T-helper 17 cell (primary cell): ENCODE data around the gene FEN1. TPM values are rescaled to one million over a fixed set of nuclear protein-coding genes. Genes with fewer than 3 reads are reported as not detected.

Source experiments
- ATAC-seq: fragments of 150-1000 bp; cut with Tn5 transposase; 2 replicates; pipeline ENCODE4 v1.10.0; 2021; ENCODE audit warnings: mild to moderate bottlenecking, moderate library complexity
- DNase-seq, 3 donors: peaks; one replicate each; pipeline versions ENCODE4 v3.0.0 to v3.0.0-alpha.2; 2020 to 2021
- H3K9me3 ChIP-seq: one replicate; pipeline ENCODE4 v1.7.0; 2013; ENCODE audit warnings: low read length, mild to moderate bottlenecking; ENCODE audit not compliant: control insufficient read depth, poor library complexity, severe bottlenecking
- H3K27ac Mint-ChIP-seq: one replicate; pipeline ENCODE4 v1.8.0; 2022; ENCODE audit warnings: mild to moderate bottlenecking, moderate library complexity, mixed read lengths
- H3K27me3 Mint-ChIP-seq: one replicate; pipeline ENCODE4 v1.8.0; 2022; ENCODE audit warnings: mixed read lengths
- H3K36me3 Mint-ChIP-seq: one replicate; pipeline ENCODE4 v1.8.0; 2022; ENCODE audit warnings: low read depth, mixed read lengths
- H3K4me1 Mint-ChIP-seq: one replicate; pipeline ENCODE4 v1.8.0; 2022; ENCODE audit warnings: mild to moderate bottlenecking, mixed read lengths
- H3K4me3 Mint-ChIP-seq: one replicate; pipeline ENCODE4 v1.8.0; 2022; ENCODE audit warnings: mild to moderate bottlenecking, moderate library complexity, mixed read lengths
- total RNA-seq, 4 donors: library from RNA in 2 of 4; stranded (reverse) in 2 of 4; gene quantifications; one replicate each; pipeline ENCODE4 v1.2.3 and lab custom pipeline; 2022 to 2026

Gene FEN1
- total RNA-seq, 2 donors from 2014 or later = 9.7 to 13.0 TPM

DNA sequence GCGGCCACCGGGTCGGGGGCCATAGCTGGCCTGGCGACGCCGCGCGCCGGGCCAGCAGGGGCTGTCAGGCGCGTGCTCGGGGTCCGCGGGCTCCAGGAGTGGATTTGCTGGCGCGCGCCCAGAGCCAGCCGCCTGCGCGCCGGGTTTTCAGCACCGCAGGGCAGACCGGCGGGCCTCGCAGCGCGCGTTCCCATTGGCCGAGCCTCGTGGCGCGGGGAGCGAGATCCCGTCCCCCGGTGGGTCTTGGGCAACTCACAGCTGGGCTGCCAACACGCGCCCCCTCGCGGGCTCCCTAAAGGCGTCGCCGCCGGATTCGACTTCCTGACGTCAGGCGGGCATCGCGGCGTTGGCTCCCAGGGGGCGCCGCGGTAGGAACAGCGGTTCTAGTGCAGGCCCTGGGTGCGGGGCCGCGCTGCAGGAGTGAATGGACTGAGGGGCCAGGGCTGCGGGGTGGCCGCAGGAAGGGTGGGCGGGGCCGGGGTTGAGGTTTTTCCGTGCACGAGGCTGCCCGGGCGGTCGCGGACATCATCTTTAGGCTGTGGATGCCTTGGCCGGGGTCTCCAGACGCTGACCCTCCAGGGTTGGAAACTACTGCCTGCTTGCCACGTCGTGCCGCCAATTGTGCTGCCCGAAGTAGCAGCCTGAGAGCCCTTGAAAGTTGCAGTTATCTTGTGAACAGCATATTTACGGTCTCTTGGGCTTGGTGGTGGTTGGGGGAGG lies 24.2 kb downstream of the FEN1 start, which contains the start of gene FADS1:
FADS1 (minus strand) TSS at position 268 of the 720 bp plus-strand sequence; CDS start at position 194, 74 bp downstream.
- Mint-ChIP-seq H3K4me1 (peaks cover 17% of the 10 kb centered on the region), H3K4me3 (peak within 1 kb of the TSS; percentile 95), H3K27me3 (peaks cover 4% of the 10 kb centered on the region), H3K36me3 (no peaks in the 10 kb centered on the region), H3K27ac (peak within 1 kb of the TSS; percentile 85)
- DNase-seq (peak; percentile 51 to 58 (median 56)), ATAC-seq (peak; percentile 70)
- no peaks in the 10 kb centered on the region for H3K9me3 ChIP-seq

DNA sequence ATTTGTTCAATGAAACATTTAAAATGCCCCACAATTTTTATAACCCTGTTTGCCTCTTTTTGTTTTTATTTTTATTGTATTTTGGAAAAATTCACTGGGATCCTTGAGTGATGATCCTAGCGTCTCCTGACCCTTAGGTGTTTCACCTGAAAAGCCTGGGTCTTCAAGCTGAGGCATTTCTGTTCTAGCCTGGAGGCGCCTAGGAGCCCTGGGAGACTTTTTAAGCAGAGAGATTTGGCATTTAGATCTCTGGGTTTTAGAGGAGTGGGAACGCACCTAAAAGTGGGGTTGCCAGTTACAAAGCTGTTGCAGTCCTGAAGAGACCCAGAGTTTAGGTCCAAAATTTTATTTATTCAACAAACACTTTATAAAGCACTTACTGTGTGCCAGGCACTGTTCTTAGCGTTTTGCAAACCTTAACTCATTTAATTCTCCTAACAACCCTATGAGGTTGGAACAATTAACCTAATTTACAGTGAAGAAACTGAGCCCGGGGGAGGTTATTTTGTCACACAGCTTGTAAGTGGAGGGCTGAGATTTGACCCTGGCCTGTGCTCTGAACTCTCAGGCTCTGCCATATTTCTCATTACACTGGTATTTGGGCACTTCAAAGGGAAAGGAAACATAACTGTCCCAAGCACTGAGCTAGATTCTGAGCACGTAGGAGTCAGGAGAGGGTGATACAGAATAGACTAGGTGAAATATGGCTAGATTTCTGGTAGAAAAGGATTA lies 24.9 kb downstream of the FEN1 start:
- peaks cover 17% of the 10 kb centered on the region for H3K4me1 Mint-ChIP-seq
- no peak overlapping the region for H3K27ac Mint-ChIP-seq
- H3K36me3 Mint-ChIP-seq = no peaks in the 10 kb centered on the region
- H3K4me3 Mint-ChIP-seq = peak overlapping the region; percentile 95
- DNase-seq (no peak), ATAC-seq (no peak)
- no peaks in the 10 kb centered on the region for H3K9me3 ChIP-seq
- H3K27me3 Mint-ChIP-seq = peaks cover 4% of the 10 kb centered on the region

- no peaks in the 10 kb centered on the region for H3K27me3 Mint-ChIP-seq
- no peaks in the 10 kb centered on the region for H3K36me3 Mint-ChIP-seq
- no peak overlapping the region for H3K27ac Mint-ChIP-seq
- ATAC-seq = no peak
- no peak overlapping the region for H3K4me3 Mint-ChIP-seq
- H3K9me3 ChIP-seq = no peaks in the 10 kb centered on the region
- DNase-seq = no peak
- peaks cover 10% of the 10 kb centered on the region for H3K4me1 Mint-ChIP-seq
These were observed 27.5 kb downstream of the FEN1 start for GRCh38 chr11:61820174-61820573.

GRCh38 chr11:61826930-61827570 lies 34.3 kb downstream of the FEN1 start:
- Mint-ChIP-seq H3K36me3 (peaks cover 4% of the 10 kb centered on the region), H3K27me3 (peaks cover 16% of the 10 kb centered on the region), H3K27ac (peak overlapping the region; percentile 29), H3K4me1 (peaks cover 27% of the 10 kb centered on the region), H3K4me3 (peak overlapping the region; percentile 91)
- no peaks in the 10 kb centered on the region for H3K9me3 ChIP-seq
- peak; percentile 7 for ATAC-seq
- DNase-seq = no peak

- peaks cover 31% of the 10 kb centered on the region for H3K4me1 Mint-ChIP-seq
- no peaks in the 10 kb centered on the region for H3K9me3 ChIP-seq
- ATAC-seq (peak; percentile 90), DNase-seq (peak; percentile 30 to 71 (median 39))
- H3K27me3 Mint-ChIP-seq = peaks cover 16% of the 10 kb centered on the region
- H3K4me3 Mint-ChIP-seq = peak within 1 kb of the TSS; percentile 91
- H3K36me3 Mint-ChIP-seq = peaks cover 4% of the 10 kb centered on the region
- H3K27ac Mint-ChIP-seq = peak within 1 kb of the TSS; percentile 78
These were observed 35.1 kb downstream of the FEN1 start, which contains the start of gene FADS2 for GRCh38 chr11:61827571-61828378. FADS2 (plus strand) TSS chr11:61828300; CDS start chr11:61828391, 91 bp downstream.

DNA sequence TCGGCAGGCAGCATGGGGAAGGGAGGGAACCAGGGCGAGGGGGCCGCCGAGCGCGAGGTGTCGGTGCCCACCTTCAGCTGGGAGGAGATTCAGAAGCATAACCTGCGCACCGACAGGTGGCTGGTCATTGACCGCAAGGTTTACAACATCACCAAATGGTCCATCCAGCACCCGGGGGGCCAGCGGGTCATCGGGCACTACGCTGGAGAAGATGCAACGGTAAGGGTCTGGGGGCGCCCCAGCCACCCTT lies 35.6 kb downstream of the FEN1 start:
- H3K27ac Mint-ChIP-seq = peak overlapping the region; percentile 78
- H3K4me1 Mint-ChIP-seq = peaks cover 35% of the 10 kb centered on the region
- H3K9me3 ChIP-seq = no peaks in the 10 kb centered on the region
- DNase-seq (no peak), ATAC-seq (peak; percentile 1)
- H3K27me3 Mint-ChIP-seq = peaks cover 16% of the 10 kb centered on the region
- peaks cover 4% of the 10 kb centered on the region for H3K36me3 Mint-ChIP-seq
- H3K4me3 Mint-ChIP-seq = peak overlapping the region; percentile 91

GRCh38 chr11:61828629-61829407 lies 36.1 kb downstream of the FEN1 start:
- H3K36me3 Mint-ChIP-seq = peaks cover 4% of the 10 kb centered on the region
- H3K4me1 Mint-ChIP-seq = peaks cover 40% of the 10 kb centered on the region

DNA sequence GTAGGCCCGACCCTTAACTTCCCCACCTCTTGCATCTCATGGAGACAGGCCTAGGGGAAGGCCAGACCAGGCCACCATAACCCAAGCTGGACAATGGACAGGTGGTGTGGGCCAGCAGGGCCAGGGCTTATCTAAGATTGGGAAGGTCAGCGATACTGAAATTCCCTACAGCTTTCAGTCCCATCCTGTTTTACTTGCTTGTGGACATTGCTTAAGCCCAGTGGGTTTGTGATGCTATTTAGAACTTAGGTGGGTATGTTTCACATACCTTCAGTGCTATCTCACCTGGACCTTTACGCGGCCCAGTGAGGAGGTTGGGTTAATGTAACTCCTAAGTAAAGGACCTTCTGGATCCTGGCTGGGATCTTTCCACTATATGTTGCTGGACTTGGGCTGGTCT lies 37.1 kb downstream of the FEN1 start:
- H3K4me3 Mint-ChIP-seq = peak overlapping the region; percentile 91
- ATAC-seq = no peak
- H3K9me3 ChIP-seq = no peaks in the 10 kb centered on the region
- H3K27ac Mint-ChIP-seq = peak overlapping the region; percentile 39
- peaks cover 16% of the 10 kb centered on the region for H3K27me3 Mint-ChIP-seq
- H3K4me1 Mint-ChIP-seq = peaks cover 43% of the 10 kb centered on the region
- H3K36me3 Mint-ChIP-seq = peaks cover 4% of the 10 kb centered on the region
- DNase-seq = no peak

More at GRCh38 chr11:61828629-61829407, 36.1 kb downstream of the FEN1 start:
- H3K27me3 Mint-ChIP-seq = peaks cover 16% of the 10 kb centered on the region
- H3K27ac Mint-ChIP-seq = peak overlapping the region; percentile 78
- ATAC-seq = peak; percentile 44
- peak overlapping the region; percentile 91 for H3K4me3 Mint-ChIP-seq
- no peaks in the 10 kb centered on the region for H3K9me3 ChIP-seq
- DNase-seq = peak in 1 of 3 donors; percentile 35

DNA sequence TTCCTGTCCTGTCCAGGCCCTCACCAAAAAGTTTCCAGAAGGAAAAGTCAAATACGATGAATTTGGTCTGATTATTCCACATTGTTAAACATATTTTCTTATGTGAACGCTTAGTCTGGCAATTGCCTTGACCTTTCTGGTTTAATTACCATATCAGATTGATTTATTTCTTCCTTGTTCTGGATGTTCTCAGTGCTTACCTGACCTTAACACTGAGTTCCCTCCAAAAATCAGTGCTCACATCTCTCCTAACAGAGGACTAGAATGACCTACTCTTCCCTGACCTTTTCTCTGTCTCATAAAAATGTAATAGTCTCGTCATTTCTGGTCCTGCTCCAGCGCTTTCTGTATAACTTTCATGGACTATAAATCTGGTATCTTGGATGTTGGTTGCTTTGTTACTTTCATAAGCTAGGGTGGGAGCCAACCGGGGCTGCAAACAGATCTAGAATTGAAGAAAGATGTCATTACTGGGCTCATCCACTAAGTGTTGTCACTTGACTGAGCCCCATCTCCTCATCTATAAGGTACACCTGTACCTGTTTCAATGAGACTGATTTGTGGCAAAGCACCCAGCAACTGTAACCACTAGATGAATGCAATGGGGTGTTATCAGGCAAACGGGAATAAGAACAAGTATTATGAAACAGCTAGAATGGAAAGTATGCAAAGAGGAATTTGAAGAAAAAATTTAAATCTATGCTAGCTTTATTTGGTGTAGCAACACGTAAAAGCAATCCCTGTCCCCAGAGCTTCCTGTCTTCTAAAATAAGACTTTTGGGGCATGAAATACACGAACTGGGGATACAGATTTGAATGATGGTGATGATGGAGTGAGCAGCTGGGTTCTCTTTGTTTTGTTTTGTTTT lies 37.8 kb downstream of the FEN1 start:
- Mint-ChIP-seq H3K4me1 (peaks cover 45% of the 10 kb centered on the region), H3K27ac (peak overlapping the region; percentile 78), H3K27me3 (peaks cover 16% of the 10 kb centered on the region)

DNA sequence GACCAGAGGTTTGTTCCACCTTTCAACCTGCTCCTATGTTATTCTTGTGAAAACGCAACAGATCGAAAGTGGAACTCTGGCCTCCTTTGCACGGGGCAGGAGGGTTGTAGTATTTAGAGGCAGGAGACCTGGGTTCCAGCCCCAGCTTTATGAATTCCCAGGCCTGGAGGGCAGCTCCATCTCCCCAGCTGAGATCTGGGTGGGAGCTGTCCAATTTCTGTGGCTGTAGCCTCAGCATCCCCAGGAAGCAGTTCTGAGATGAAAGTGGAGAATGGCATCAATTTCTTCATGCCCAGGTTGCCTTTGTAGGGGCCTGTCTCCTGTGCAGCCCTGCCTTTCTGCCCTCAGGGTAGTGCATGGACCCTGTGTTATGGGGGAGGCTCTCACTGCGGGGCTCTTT lies 39.5 kb downstream of the FEN1 start:
- no peaks in the 10 kb centered on the region for H3K9me3 ChIP-seq
- Mint-ChIP-seq H3K27me3 (peaks cover 11% of the 10 kb centered on the region), H3K27ac (peak overlapping the region; percentile 24), H3K4me1 (peaks cover 46% of the 10 kb centered on the region), H3K4me3 (no peak overlapping the region), H3K36me3 (peaks cover 4% of the 10 kb centered on the region)
- no peak for DNase-seq
- no peak for ATAC-seq

More for the DNA sequence above, 37.8 kb downstream of the FEN1 start:
- no peaks in the 10 kb centered on the region for H3K9me3 ChIP-seq
- H3K36me3 Mint-ChIP-seq = peaks cover 4% of the 10 kb centered on the region
- peak overlapping the region; percentile 91 for H3K4me3 Mint-ChIP-seq
- no peak for ATAC-seq
- no peak for DNase-seq

DNA sequence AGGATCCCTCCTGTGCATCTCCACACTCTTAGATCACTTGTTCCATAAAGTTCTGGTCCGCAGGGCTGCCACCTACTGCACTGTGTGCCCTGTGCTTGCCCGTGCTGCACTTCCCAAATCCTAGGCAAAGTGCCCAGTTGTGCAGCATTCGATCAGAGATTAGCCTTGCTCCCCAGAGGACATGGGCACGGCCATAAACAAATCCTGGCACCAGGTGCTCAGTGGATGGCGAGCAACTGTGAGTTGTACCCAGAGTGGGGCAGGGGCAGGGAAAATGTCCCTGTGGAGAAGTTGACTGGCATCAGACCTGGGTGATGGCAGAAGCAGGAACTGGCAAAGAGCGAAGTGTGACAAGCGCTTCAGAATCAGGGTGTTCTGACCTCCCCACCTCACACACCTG lies 40.0 kb downstream of the FEN1 start:
- DNase-seq (no peak), ATAC-seq (no peak)
- Mint-ChIP-seq H3K4me3 (no peak overlapping the region), H3K36me3 (peaks cover 4% of the 10 kb centered on the region), H3K4me1 (peaks cover 45% of the 10 kb centered on the region), H3K27ac (peak overlapping the region; percentile 82), H3K27me3 (peaks cover 11% of the 10 kb centered on the region)
- no peaks in the 10 kb centered on the region for H3K9me3 ChIP-seq
